Mammary epithelial cell (primary cell): ENCODE measurements around the gene UMODL1.

Experiments
- EZH2 ChIP-seq: IDR thresholded peaks from 2 replicates; pipeline ENCODE4 v1.6.1; 2012; ENCODE audit warnings: low read length, inconsistent platforms, borderline replicate concordance
- TF ChIP-seq, protein P1 (sequence below), 2 donors: IDR thresholded peaks in 1 of 2; conservative IDR thresholded peaks in 1 of 2; 2 replicates each; pipeline ENCODE4 v1.5.1; 2011 to 2012; ENCODE audit warnings: inconsistent platforms in 2 of 2, low read length in 2 of 2, mild to moderate bottlenecking in 2 of 2, control low read depth in 1 of 2, low read depth in 1 of 2; ENCODE audit not compliant: insufficient read depth in 1 of 2; ENCODE audit errors: extremely low read depth in 1 of 2

- TF ChIP-seq, protein P1, sequence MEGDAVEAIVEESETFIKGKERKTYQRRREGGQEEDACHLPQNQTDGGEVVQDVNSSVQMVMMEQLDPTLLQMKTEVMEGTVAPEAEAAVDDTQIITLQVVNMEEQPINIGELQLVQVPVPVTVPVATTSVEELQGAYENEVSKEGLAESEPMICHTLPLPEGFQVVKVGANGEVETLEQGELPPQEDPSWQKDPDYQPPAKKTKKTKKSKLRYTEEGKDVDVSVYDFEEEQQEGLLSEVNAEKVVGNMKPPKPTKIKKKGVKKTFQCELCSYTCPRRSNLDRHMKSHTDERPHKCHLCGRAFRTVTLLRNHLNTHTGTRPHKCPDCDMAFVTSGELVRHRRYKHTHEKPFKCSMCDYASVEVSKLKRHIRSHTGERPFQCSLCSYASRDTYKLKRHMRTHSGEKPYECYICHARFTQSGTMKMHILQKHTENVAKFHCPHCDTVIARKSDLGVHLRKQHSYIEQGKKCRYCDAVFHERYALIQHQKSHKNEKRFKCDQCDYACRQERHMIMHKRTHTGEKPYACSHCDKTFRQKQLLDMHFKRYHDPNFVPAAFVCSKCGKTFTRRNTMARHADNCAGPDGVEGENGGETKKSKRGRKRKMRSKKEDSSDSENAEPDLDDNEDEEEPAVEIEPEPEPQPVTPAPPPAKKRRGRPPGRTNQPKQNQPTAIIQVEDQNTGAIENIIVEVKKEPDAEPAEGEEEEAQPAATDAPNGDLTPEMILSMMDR (conservative IDR thresholded peaks at IDR 0.05 in 1 of 2, IDR thresholded peaks at IDR 0.05 in 1 of 2; ENCODE audit: extremely low read depth in 1 of 2, insufficient read depth in 1 of 2, low read depth in 1 of 2, low read length in 2 of 2), result no peak
- TF ChIP-seq EZH2, result no peak
These were observed 100.3 kb downstream of the UMODL1 start for GRCh38 chr21:42171091-42172053.
